Stimulated activated CD8-positive, alpha-beta memory T cell treated with anti-CD3 and anti-CD28 coated beads, Interleukin-7, amount 100 ng/mL, for 4 hours (primary cell): Measurements from ENCODE around the gene AGAP5.
A peak's percentile ranks its signal among the peaks of the same experiment; 100 is the strongest.
"Not testable (repeated sequence)": the region's sequence is repeated elsewhere in the genome, so short reads cannot be mapped to it uniquely, and the experiment has no call there.

Experiments
- DNase-seq, 2 donors: peaks; one replicate each; pipeline ENCODE4 v3.0.0-alpha.2; 2020; ENCODE audit warnings: low read depth in 2 of 2

AGAP5 gene

GRCh38 chr10:73697675-73698159, at the start of gene AGAP5:
Gene AGAP5 (minus strand): TSS chr10:73698109. CDS start chr10:73697755, 354 bp downstream.
- not testable (repeated sequence) for DNase-seq

- DNase-seq, result no peak
These were observed 48.8 kb upstream of the AGAP5 start for GRCh38 chr10:73746721-73747120.

GRCh38 chr10:73744664-73744975, 46.7 kb upstream of the AGAP5 start:
- peak; percentile 40 to 51 for DNase-seq

- DNase-seq, result peak; percentile 93
These were observed 46.2 kb upstream of the AGAP5 start, which contains the start of gene SEC24C for GRCh38 chr10:73743905-73744663. Gene SEC24C (plus strand): TSS chr10:73744372. CDS start chr10:73746833, 2,461 bp downstream.

- DNase-seq, result no peak
These were observed 45.5 kb upstream of the AGAP5 start for GRCh38 chr10:73743327-73743904.

GRCh38 chr10:73742454-73742734, 44.5 kb upstream of the AGAP5 start:
- DNase-seq, result no peak

GRCh38 chr10:73740501-73741254, 42.8 kb upstream of the AGAP5 start:
- DNase-seq, result not testable (repeated sequence)

GRCh38 chr10:73734796-73735305, 36.9 kb upstream of the AGAP5 start:
- DNase-seq, result no peak

- no peak for DNase-seq
These were observed 36.3 kb upstream of the AGAP5 start for GRCh38 chr10:73734028-73734720.

- no peak for DNase-seq
These were observed 35.2 kb upstream of the AGAP5 start for GRCh38 chr10:73732931-73733623.

GRCh38 chr10:73732426-73732825, 34.5 kb upstream of the AGAP5 start:
- DNase-seq, result no peak

- no peak for DNase-seq
These were observed 33.9 kb upstream of the AGAP5 start for GRCh38 chr10:73731588-73732375.

GRCh38 chr10:73730153-73730906, 32.4 kb upstream of the AGAP5 start:
- DNase-seq, result peak; percentile 79 to 86

- peak; percentile 20 to 41 for DNase-seq
These were observed 31.9 kb upstream of the AGAP5 start for GRCh38 chr10:73729781-73730152.

- no peak for DNase-seq
These were observed 25.6 kb upstream of the AGAP5 start for GRCh38 chr10:73723516-73723915.

GRCh38 chr10:73720561-73720960, 22.7 kb upstream of the AGAP5 start:
- DNase-seq, result not testable (repeated sequence)

GRCh38 chr10:73717556-73717955, 19.6 kb upstream of the AGAP5 start:
- no peak for DNase-seq

- no peak for DNase-seq
These were observed 18.3 kb upstream of the AGAP5 start for GRCh38 chr10:73716251-73716650.

GRCh38 chr10:73715179-73716156, 17.6 kb upstream of the AGAP5 start:
- DNase-seq, result not testable (repeated sequence)
